HCT116 (cell line): ENCODE data around the gene CACNG8. TPM values are rescaled to one million over a fixed set of nuclear protein-coding genes. Genes with fewer than 3 reads are reported as not detected.

Experiments
- ATAC-seq: fragments of 200-7000 bp; cut with Tn5 transposase; 2 replicates; pipeline ENCODE4 v1.9.1; 2020; ENCODE audit warnings: mild to moderate bottlenecking, moderate library complexity
- Bru-seq: library from RNA; stranded (reverse); fragments of 400-500 nt; gene quantifications from one replicate; lab custom pipeline; 2021; lab: Mats Ljungman, UMichigan
- BruChase-seq, 2 experiments: library from RNA; stranded (reverse); fragments of 400-500 nt; gene quantifications; one replicate each; lab custom pipeline; 2021; lab: Mats Ljungman, UMichigan
- BruUV-seq: library from RNA; stranded (reverse); fragments of 400-500 nt; replicated peaks from 2 replicates; lab custom pipeline; 2021; lab: Mats Ljungman, UMichigan
- CTCF ChIA-PET: fragments of 300-600 bp; sonication (Branson Sonifier 250); formaldehyde crosslinking; loops from one replicate; lab custom pipeline; 2021; ENCODE audit warnings: antibody characterized with exemption; lab: Charles Lee
- POLR2A ChIA-PET: fragments of 300-600, 350-600 bp; sonication (Branson Sonifier 250); formaldehyde crosslinking; loops from one replicate; lab custom pipeline; 2021; ENCODE audit warnings: antibody characterized with exemption; lab: Charles Lee
- RAD21 ChIA-PET, 2 experiments: fragments of 300-600 bp; sonication (Branson Sonifier 250); formaldehyde crosslinking; loops; one replicate each; lab custom pipeline; 2023; ENCODE audit warnings: low total read pairs in 2 of 2; ENCODE audit not compliant: uncharacterized antibody in 2 of 2, unreplicated experiment in 2 of 2, low non-redundant PET in 1 of 2; lab: Charles Lee
- DNase-seq: peaks from one replicate; pipeline ENCODE4 v3.0.0-alpha.2; 2010; ENCODE audit warnings: low read depth, low spot score
- H2AFZ ChIP-seq: fragments of 200-600 bp; shearing (Covaris generic), sonication (generic); 2 replicates; pipeline ENCODE4 v1.6.1; 2017; ENCODE audit warnings: low read depth, mixed run types, mixed read lengths, antibody characterized with exemption, low read length; ENCODE audit not compliant: poor library complexity, severe bottlenecking
- H3K27ac ChIP-seq: 2 replicates; pipeline ENCODE4 v1.5.1; 2012; ENCODE audit warnings: low read depth, low read length
- H3K27me3 ChIP-seq: fragments of 200-600 bp; sonication (generic); 2 replicates; pipeline ENCODE4 v1.6.1; 2016; ENCODE audit warnings: mixed run types, low read length, mixed read lengths; ENCODE audit not compliant: insufficient read depth
- H3K36me3 ChIP-seq, 2 experiments: fragments of 200-500 bp in 1 of 2; fragments of 200-600 bp in 1 of 2; sonication (Bioruptor generic) in 1 of 2; sonication (generic) in 1 of 2; 2 replicates each; pipeline versions ENCODE4 v1.5.1 to v1.6.1; 2014 to 2016; ENCODE audit warnings: low read length in 2 of 2, inconsistent platforms in 1 of 2, mixed read lengths in 1 of 2, mixed run types in 1 of 2; ENCODE audit not compliant: insufficient read depth in 2 of 2, control insufficient read depth in 1 of 2
- H3K4me1 ChIP-seq, 2 experiments: fragments of 200-600 bp in 1 of 2; sonication (generic) in 1 of 2; 2 replicates each; pipeline versions ENCODE4 v1.5.1 to v1.6.1; 2012 to 2017; ENCODE audit warnings: low read length in 2 of 2, inconsistent platforms in 1 of 2, mild to moderate bottlenecking in 1 of 2, mixed read lengths in 1 of 2, mixed run types in 1 of 2, moderate library complexity in 1 of 2; ENCODE audit not compliant: insufficient read depth in 2 of 2, control insufficient read depth in 1 of 2
- H3K4me2 ChIP-seq: fragments of 200-600 bp; sonication (generic); 2 replicates; pipeline ENCODE4 v1.6.1; 2017; ENCODE audit warnings: mixed run types, low read length, mixed read lengths
- H3K4me3 ChIP-seq, 2 experiments: fragments of 200-600 bp in 1 of 2; sonication (generic) in 1 of 2; replicated peaks in 1 of 2; 2 replicates each; pipeline ENCODE4 v1.5.1; 2011 to 2016; ENCODE audit warnings: low read length in 2 of 2, control low read depth in 1 of 2, low read depth in 1 of 2, mild to moderate bottlenecking in 1 of 2, mixed read lengths in 1 of 2, mixed run types in 1 of 2
- H3K79me2 ChIP-seq: fragments of 200-600 bp; sonication (generic); 2 replicates; pipeline ENCODE4 v1.6.1; 2017; ENCODE audit warnings: mild to moderate bottlenecking, mixed run types, low read length, moderate library complexity, mixed read lengths; ENCODE audit not compliant: insufficient read depth
- H3K9ac ChIP-seq: fragments of 200-600 bp; sonication (generic); 2 replicates; pipeline ENCODE4 v1.6.1; 2016; ENCODE audit warnings: low read length, mixed read lengths
- H3K9me2 ChIP-seq: fragments of 200-600 bp; sonication (generic), shearing (Covaris generic); 2 replicates; pipeline ENCODE4 v1.6.1; 2017; ENCODE audit warnings: mixed run types, mild to moderate bottlenecking, moderate library complexity; ENCODE audit not compliant: insufficient read depth
- H3K9me3 ChIP-seq, 2 experiments: fragments of 200-500 bp in 1 of 2; fragments of 200-600 bp in 1 of 2; sonication (Bioruptor generic) in 1 of 2; sonication (generic) in 1 of 2; 2 replicates each; pipeline ENCODE4 v1.6.1; 2014 to 2017; ENCODE audit warnings: low read length in 2 of 2, mixed read lengths in 2 of 2, inconsistent platforms in 1 of 2, low read depth in 1 of 2, mild to moderate bottlenecking in 1 of 2, mixed run types in 1 of 2, moderate library complexity in 1 of 2; ENCODE audit not compliant: control insufficient read depth in 1 of 2, insufficient read depth in 1 of 2
- H4K20me1 ChIP-seq: fragments of 200-600 bp; sonication (generic), shearing (Covaris generic); 2 replicates; pipeline ENCODE4 v1.6.1; 2017; ENCODE audit warnings: mixed run types, mild to moderate bottlenecking, moderate library complexity; ENCODE audit not compliant: insufficient read depth
- CTCF ChIP-seq, 3 experiments: fragments of 200-600 bp in 1 of 3; sonication (generic) in 1 of 3; IDR thresholded peaks in 2 of 3; conservative IDR thresholded peaks in 1 of 3; 2 replicates each; pipeline ENCODE4 v1.5.1; 2012 to 2017; ENCODE audit warnings: low read depth in 2 of 3, low read length in 2 of 3, antibody characterized with exemption in 1 of 3, borderline replicate concordance in 1 of 3, control low read depth in 1 of 3, mild to moderate bottlenecking in 1 of 3, mixed read lengths in 1 of 3, mixed run types in 1 of 3, moderate library complexity in 1 of 3; ENCODE audit not compliant: insufficient read depth in 1 of 3
- EZH2phosphoT487 ChIP-seq: fragments of 200-600 bp; IDR thresholded peaks from 2 replicates; pipeline ENCODE4 v1.6.1; 2018; ENCODE audit warnings: antibody characterized with exemption, borderline replicate concordance
- FOSL1 ChIP-seq: IDR thresholded peaks from 2 replicates; pipeline ENCODE4 v1.6.1; 2012; ENCODE audit warnings: low read depth
- JUND ChIP-seq: IDR thresholded peaks from 2 replicates; pipeline ENCODE4 v1.6.1; 2012
- SP1 ChIP-seq: IDR thresholded peaks from 2 replicates; pipeline ENCODE4 v1.6.1; 2012; ENCODE audit warnings: low read depth
- TCF7L2 ChIP-seq: IDR thresholded peaks from 2 replicates; pipeline ENCODE4 v1.7.0; 2011; ENCODE audit warnings: borderline replicate concordance, inconsistent platforms; ENCODE audit not compliant: insufficient read depth, insufficient read length; ENCODE audit errors: extremely low read depth
- YY1 ChIP-seq: IDR thresholded peaks from 2 replicates; pipeline ENCODE4 v1.6.1; 2011; ENCODE audit warnings: low read length, low read depth, moderate library complexity, mild to moderate bottlenecking; ENCODE audit not compliant: insufficient replicate concordance; ENCODE audit errors: extremely low read depth
- ZFX ChIP-seq: fragments of 450-650 bp; IDR thresholded peaks from 2 replicates; pipeline ENCODE4 v1.6.1; 2017
- intact Hi-C: fragments of 100-400 bp; cut with micrococcal nuclease; formaldehyde crosslinking; loops from 2 replicates; pipeline ENCODE4 v1.10.0; 2022
- long read RNA-seq: library from polyadenylated mRNA; unstranded; transcript quantifications from one replicate; pipeline ENCODE4 v2.0.0, GENCODE V29; 2021; ENCODE audit not compliant: unreplicated experiment
- polyA plus RNA-seq: library from polyadenylated mRNA; unstranded; fragments of >200 nt; gene quantifications from 2 replicates; pipeline ENCODE4 v1.2.1, GENCODE V29; 2012; ENCODE audit warnings: missing spikeins
- total RNA-seq: library from RNA; stranded (reverse); gene quantifications from one replicate; pipeline ENCODE4 v1.2.1, GENCODE V29; 2021; ENCODE audit not compliant: unreplicated experiment

CACNG8 gene
- total RNA-seq (0.93 TPM), Bru-seq, nascent RNA (percentile 35 among the genes with signal in this experiment), BruChase-seq, experiment 1, labeled RNA remaining after a 6-hour chase (percentile 26 among the genes with signal in this experiment), BruChase-seq, experiment 2, labeled RNA remaining after a 2-hour chase (percentile 30 among the genes with signal in this experiment)
- 0.11 and 0.25 TPM in 2 replicates for polyA plus RNA-seq
- long read RNA-seq, result 0 reads

GRCh38 chr19:53962887-53963431, at the start of gene CACNG8:
Gene CACNG8 (plus strand): TSS chr19:53962937.
- no peaks in the 10 kb centered on the region for H3K9me2 ChIP-seq
- DNase-seq (no peak), ATAC-seq (no peak)
- no peaks in the 10 kb centered on the region for H3K36me3 ChIP-seq
- ChIA-PET RAD21 (no interaction called here), CTCF (no interaction called here), POLR2A (no interaction called here)
- H4K20me1 ChIP-seq, result no peaks in the 10 kb centered on the region
- no peak for TF ChIP-seq TCF7L2
- TF ChIP-seq SP1, result no peak
- no peak for TF ChIP-seq CTCF (IDR thresholded peaks at IDR 0.05 in 2 of 3, conservative IDR thresholded peaks at IDR 0.05 in 1 of 3; ENCODE audit: borderline replicate concordance in 1 of 3, insufficient read depth in 1 of 3, low read depth in 2 of 3, low read length in 2 of 3)
- no peak for TF ChIP-seq EZH2phosphoT487
- no peak for TF ChIP-seq JUND
- no peak for TF ChIP-seq FOSL1
- TF ChIP-seq ZFX, result no peak
- TF ChIP-seq YY1, result no peak
- H3K9me3 ChIP-seq, result no peaks in the 10 kb centered on the region
- H3K9ac ChIP-seq, result no peak within 1 kb of the TSS
- no peaks in the 10 kb centered on the region for H3K79me2 ChIP-seq
- no peak within 1 kb of the TSS for H3K27ac ChIP-seq
- H3K4me2 ChIP-seq, result no peak within 1 kb of the TSS
- no TSS peak for BruUV-seq
- H3K4me1 ChIP-seq, result no peaks in the 10 kb centered on the region
- intact Hi-C loops, result no loop called here
- H2AFZ ChIP-seq, result no peak within 1 kb of the TSS
- no peak within 1 kb of the TSS for H3K4me3 ChIP-seq
- peaks cover 9% of the 10 kb centered on the region for H3K27me3 ChIP-seq
